Measurements from ENCODE around the gene RASA4.
"Not testable (repeated sequence)": the region's sequence is repeated elsewhere in the genome, so short reads cannot be mapped to it uniquely, and the experiment has no call there.

RASA4 gene

GRCh38 chr7:102542083-102542482 lies 74.5 kb downstream of the RASA4 start:
- DNase-seq = not testable (repeated sequence)

GRCh38 chr7:102540604-102541003 lies 76.0 kb downstream of the RASA4 start:
- not testable (repeated sequence) for DNase-seq

- not testable (repeated sequence) for DNase-seq
Measured at GRCh38 chr7:102535062-102535615, 81.4 kb downstream of the RASA4 start.

GRCh38 chr7:102532127-102532526 lies 84.4 kb downstream of the RASA4 start:
- DNase-seq = not testable (repeated sequence)

GRCh38 chr7:102531583-102531982 lies 85.0 kb downstream of the RASA4 start:
- not testable (repeated sequence) for DNase-seq

GRCh38 chr7:102527822-102528793 lies 88.4 kb downstream of the RASA4 start:
- not testable (repeated sequence) for DNase-seq

- DNase-seq = not testable (repeated sequence)
Measured at GRCh38 chr7:102527182-102527581, 89.4 kb downstream of the RASA4 start.

GRCh38 chr7:102524803-102525202 lies 91.8 kb downstream of the RASA4 start:
- DNase-seq = not testable (repeated sequence)

All from activated CD4-positive, alpha-beta T cell treated with anti-CD3 and anti-CD28 coated beads, Interleukin-10, Interleukin-2, amounts not matched to agents 100 ng/mL and 50 ng/mL, durations not matched to agents 16 hours and 8 hours (primary cell).